HEK293 (cell line): Measurements from ENCODE around the gene RRH.

ENCODE experiments used
- KLF9 ChIP-seq: fragments of 450-650 bp; formaldehyde crosslinking; IDR thresholded peaks from 2 replicates; pipeline ENCODE4 v1.5.1; 2016; ENCODE audit warnings: missing biosample characterization, missing genetic modification characterization, low read depth
- SETDB1 ChIP-seq: IDR thresholded peaks from one replicate; pipeline ENCODE4 v1.6.1; 2017; ENCODE audit warnings: mild to moderate bottlenecking, low read length, moderate library complexity, mixed read lengths; ENCODE audit not compliant: insufficient read length
- ZBTB1 ChIP-seq: fragments of 450-650 bp; formaldehyde crosslinking; IDR thresholded peaks from 2 replicates; pipeline ENCODE4 v1.5.1; 2016; ENCODE audit warnings: missing biosample characterization, missing genetic modification characterization
- ZFP3 ChIP-seq: fragments of 450-650 bp; formaldehyde crosslinking; IDR thresholded peaks from 2 replicates; pipeline ENCODE4 v1.5.1; 2016; ENCODE audit warnings: low read depth, missing biosample characterization, missing genetic modification characterization
- ZNF132 ChIP-seq: fragments of 450-650 bp; formaldehyde crosslinking; IDR thresholded peaks from 2 replicates; pipeline ENCODE4 v1.5.1; 2017; ENCODE audit warnings: missing biosample characterization, missing genetic modification characterization, borderline replicate concordance
- ZNF335 ChIP-seq: fragments of 450-650 bp; formaldehyde crosslinking; conservative IDR thresholded peaks from 2 replicates; pipeline ENCODE4 v1.5.1; 2016; ENCODE audit warnings: missing biosample characterization, missing genetic modification characterization
- ZNF394 ChIP-seq: fragments of 450-650 bp; formaldehyde crosslinking; IDR thresholded peaks from 2 replicates; pipeline ENCODE4 v1.5.1; 2016; ENCODE audit warnings: missing biosample characterization, missing genetic modification characterization, mild to moderate bottlenecking, moderate library complexity, borderline replicate concordance
- ZNF433 ChIP-seq: fragments of 450-650 bp; formaldehyde crosslinking; IDR thresholded peaks from 2 replicates; pipeline ENCODE4 v1.5.1; 2016; ENCODE audit warnings: missing biosample characterization, missing genetic modification characterization, low read depth
- ZNF544 ChIP-seq: fragments of 450-650 bp; formaldehyde crosslinking; IDR thresholded peaks from 2 replicates; pipeline ENCODE4 v1.5.0; 2017; ENCODE audit warnings: missing biosample characterization, missing genetic modification characterization
- ZNF549 ChIP-seq: fragments of 450-650 bp; IDR thresholded peaks from 2 replicates; pipeline ENCODE4 v1.5.1; 2018; ENCODE audit warnings: missing biosample characterization, missing genetic modification characterization, mild to moderate bottlenecking, inconsistent platforms, moderate library complexity
- ZNF555 ChIP-seq: fragments of 450-650 bp; formaldehyde crosslinking; conservative IDR thresholded peaks from 2 replicates; pipeline ENCODE4 v1.5.1; 2017; ENCODE audit warnings: missing biosample characterization, mild to moderate bottlenecking, missing genetic modification characterization, inconsistent platforms
- ZNF585B ChIP-seq: fragments of 450-650 bp; formaldehyde crosslinking; IDR thresholded peaks from 2 replicates; pipeline ENCODE4 v1.5.1; 2016; ENCODE audit warnings: missing biosample characterization, missing genetic modification characterization
- ZNF596 ChIP-seq: fragments of 450-650 bp; IDR thresholded peaks from 2 replicates; pipeline ENCODE4 v1.5.0; 2018; ENCODE audit warnings: missing biosample characterization, mild to moderate bottlenecking, missing genetic modification characterization, moderate library complexity
- ZNF600 ChIP-seq: fragments of 450-650 bp; formaldehyde crosslinking; IDR thresholded peaks from 2 replicates; pipeline ENCODE4 v1.5.1; 2016; ENCODE audit warnings: missing biosample characterization, missing genetic modification characterization
- ZNF677 ChIP-seq: fragments of 450-650 bp; IDR thresholded peaks from 2 replicates; pipeline ENCODE4 v1.5.0; 2018; ENCODE audit warnings: missing biosample characterization, mild to moderate bottlenecking, missing genetic modification characterization, moderate library complexity
- ZNF747 ChIP-seq: fragments of 450-650 bp; formaldehyde crosslinking; IDR thresholded peaks from 2 replicates; pipeline ENCODE4 v1.5.1; 2016; ENCODE audit warnings: missing biosample characterization, missing genetic modification characterization
- ZNF768 ChIP-seq: fragments of 450-650 bp; formaldehyde crosslinking; IDR thresholded peaks from 2 replicates; pipeline ENCODE4 v1.5.1; 2018; ENCODE audit warnings: missing biosample characterization, mild to moderate bottlenecking, missing genetic modification characterization
- ZNF837 ChIP-seq: fragments of 450-650 bp; formaldehyde crosslinking; IDR thresholded peaks from 2 replicates; pipeline ENCODE4 v1.5.1; 2016; ENCODE audit warnings: missing biosample characterization, missing genetic modification characterization
- ZSCAN23 ChIP-seq: fragments of 450-650 bp; formaldehyde crosslinking; IDR thresholded peaks from 2 replicates; pipeline ENCODE4 v1.5.1; 2016; ENCODE audit warnings: missing biosample characterization, missing genetic modification characterization
- TF ChIP-seq, protein P1 (sequence below): fragments of 450-650 bp; formaldehyde crosslinking; IDR thresholded peaks from 2 replicates; pipeline ENCODE4 v1.5.1; 2016; ENCODE audit warnings: missing biosample characterization, missing genetic modification characterization
- TF ChIP-seq, protein P2 (sequence below): fragments of 450-650 bp; formaldehyde crosslinking; IDR thresholded peaks from 2 replicates; pipeline ENCODE4 v1.5.1; 2016; ENCODE audit warnings: missing biosample characterization, missing genetic modification characterization
- TF ChIP-seq, protein P3 (sequence below): fragments of 450-650 bp; formaldehyde crosslinking; IDR thresholded peaks from 2 replicates; pipeline ENCODE4 v1.5.1; 2016; ENCODE audit warnings: missing biosample characterization, missing genetic modification characterization
- TF ChIP-seq, protein P4 (sequence below): fragments of 450-650 bp; formaldehyde crosslinking; IDR thresholded peaks from 2 replicates; pipeline ENCODE4 v1.5.0; 2017; ENCODE audit warnings: missing biosample characterization, missing genetic modification characterization, borderline replicate concordance
- TF ChIP-seq, protein P5 (sequence below): fragments of 450-650 bp; formaldehyde crosslinking; IDR thresholded peaks from 2 replicates; pipeline ENCODE4 v1.5.1; 2017; ENCODE audit warnings: missing biosample characterization, mild to moderate bottlenecking, missing genetic modification characterization, moderate library complexity

The RRH gene

DNA sequence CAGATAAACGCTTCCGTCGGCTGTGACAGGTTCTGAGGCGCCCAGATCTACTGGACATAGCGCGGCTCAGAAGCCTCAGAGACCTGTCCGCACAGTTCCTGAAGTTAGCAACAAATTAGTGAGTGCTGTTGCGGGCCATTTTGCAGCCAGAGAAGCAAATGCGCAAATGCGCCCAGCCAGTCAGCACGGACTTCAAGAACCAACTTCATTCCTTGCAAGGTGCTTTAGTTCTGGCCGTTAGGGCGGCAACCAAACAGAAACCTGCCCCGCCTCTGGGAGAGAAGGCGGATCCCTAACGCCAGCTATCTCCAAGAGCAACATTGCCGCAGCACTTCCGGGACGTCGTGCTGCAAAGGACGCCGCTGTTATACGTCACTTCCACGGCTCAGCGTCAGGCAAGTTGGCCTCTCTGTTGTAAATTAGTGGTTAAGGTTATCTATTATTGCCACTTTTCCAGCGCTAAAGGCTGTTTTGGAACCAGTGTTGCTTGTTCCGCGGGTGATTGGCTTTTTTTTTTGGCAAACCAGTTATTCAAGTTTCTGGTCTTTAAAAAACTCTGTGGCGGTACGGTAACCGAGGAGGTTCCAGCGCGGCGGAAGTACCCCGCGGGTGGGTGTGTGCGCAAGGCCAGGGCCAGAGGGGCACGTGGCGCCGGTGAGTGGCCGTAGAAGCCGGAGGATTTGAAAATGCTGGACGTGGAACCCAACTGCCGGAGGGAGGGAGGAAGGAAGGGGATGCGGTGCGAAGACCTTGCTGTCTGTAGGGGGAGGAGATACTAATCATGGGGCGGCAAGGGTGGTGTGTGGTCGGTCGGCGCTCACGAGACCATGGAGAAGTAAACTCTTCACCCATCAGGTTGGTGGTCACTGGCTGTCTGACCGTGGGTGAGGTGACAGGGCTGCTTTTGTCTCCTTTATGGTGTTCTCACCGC is 12.4 kb upstream of the RRH start, which contains the start of gene GAR1 (continued):
- TF ChIP-seq ZNF544 (no peak), ZNF585B (tag by site-specific recombination) (no peak), ZFP3 (tag by site-specific recombination) (no peak), ZNF132 (tag by site-specific recombination) (no peak), ZNF549 (tag by site-specific recombination) (no peak), ZNF600 (tag by site-specific recombination) (peak; percentile 49; the same call in 1 of the 2 replicates), ZBTB1 (no peak), ZSCAN23 (tag by site-specific recombination) (no peak), ZNF677 (no peak), ZNF837 (no peak), SETDB1 (no peak), ZNF596 (no peak), ZNF555 (no peak), ZNF747 (tag by site-specific recombination) (no peak), ZNF768 (tag by site-specific recombination) (no peak), ZNF433 (tag by site-specific recombination) (no peak), KLF9 (tag by site-specific recombination) (peak; percentile 90), ZNF394 (tag by site-specific recombination) (no peak), ZNF335 (peak; percentile 79)
- TF ChIP-seq, protein P1, sequence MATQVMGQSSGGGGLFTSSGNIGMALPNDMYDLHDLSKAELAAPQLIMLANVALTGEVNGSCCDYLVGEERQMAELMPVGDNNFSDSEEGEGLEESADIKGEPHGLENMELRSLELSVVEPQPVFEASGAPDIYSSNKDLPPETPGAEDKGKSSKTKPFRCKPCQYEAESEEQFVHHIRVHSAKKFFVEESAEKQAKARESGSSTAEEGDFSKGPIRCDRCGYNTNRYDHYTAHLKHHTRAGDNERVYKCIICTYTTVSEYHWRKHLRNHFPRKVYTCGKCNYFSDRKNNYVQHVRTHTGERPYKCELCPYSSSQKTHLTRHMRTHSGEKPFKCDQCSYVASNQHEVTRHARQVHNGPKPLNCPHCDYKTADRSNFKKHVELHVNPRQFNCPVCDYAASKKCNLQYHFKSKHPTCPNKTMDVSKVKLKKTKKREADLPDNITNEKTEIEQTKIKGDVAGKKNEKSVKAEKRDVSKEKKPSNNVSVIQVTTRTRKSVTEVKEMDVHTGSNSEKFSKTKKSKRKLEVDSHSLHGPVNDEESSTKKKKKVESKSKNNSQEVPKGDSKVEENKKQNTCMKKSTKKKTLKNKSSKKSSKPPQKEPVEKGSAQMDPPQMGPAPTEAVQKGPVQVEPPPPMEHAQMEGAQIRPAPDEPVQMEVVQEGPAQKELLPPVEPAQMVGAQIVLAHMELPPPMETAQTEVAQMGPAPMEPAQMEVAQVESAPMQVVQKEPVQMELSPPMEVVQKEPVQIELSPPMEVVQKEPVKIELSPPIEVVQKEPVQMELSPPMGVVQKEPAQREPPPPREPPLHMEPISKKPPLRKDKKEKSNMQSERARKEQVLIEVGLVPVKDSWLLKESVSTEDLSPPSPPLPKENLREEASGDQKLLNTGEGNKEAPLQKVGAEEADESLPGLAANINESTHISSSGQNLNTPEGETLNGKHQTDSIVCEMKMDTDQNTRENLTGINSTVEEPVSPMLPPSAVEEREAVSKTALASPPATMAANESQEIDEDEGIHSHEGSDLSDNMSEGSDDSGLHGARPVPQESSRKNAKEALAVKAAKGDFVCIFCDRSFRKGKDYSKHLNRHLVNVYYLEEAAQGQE (tag by site-specific recombination), result no peak; the same call in 1 of the 2 replicates
- TF ChIP-seq, protein P2, sequence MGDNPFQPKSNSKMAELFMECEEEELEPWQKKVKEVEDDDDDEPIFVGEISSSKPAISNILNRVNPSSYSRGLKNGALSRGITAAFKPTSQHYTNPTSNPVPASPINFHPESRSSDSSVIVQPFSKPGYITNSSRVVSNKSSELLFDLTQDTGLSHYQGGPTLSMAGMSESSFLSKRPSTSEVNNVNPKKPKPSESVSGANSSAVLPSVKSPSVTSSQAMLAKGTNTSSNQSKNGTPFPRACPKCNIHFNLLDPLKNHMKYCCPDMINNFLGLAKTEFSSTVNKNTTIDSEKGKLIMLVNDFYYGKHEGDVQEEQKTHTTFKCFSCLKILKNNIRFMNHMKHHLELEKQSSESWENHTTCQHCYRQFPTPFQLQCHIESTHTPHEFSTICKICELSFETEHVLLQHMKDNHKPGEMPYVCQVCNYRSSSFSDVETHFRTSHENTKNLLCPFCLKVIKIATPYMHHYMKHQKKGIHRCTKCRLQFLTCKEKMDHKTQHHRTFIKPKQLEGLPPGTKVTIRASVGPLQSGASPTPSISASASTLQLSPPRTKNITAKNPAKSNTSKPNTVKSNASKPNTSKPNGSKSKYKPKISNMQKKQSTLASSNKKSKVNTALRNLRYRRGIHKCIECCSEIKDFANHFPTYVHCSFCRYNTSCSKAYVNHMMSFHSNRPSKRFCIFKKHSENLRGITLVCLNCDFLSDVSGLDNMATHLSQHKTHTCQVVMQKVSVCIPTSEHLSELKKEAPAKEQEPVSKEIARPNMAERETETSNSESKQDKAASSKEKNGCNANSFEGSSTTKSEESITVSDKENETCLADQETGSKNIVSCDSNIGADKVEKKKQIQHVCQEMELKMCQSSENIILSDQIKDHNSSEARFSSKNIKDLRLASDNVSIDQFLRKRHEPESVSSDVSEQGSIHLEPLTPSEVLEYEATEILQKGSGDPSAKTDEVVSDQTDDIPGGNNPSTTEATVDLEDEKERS (tag by site-specific recombination), result no peak
- TF ChIP-seq, protein P3, sequence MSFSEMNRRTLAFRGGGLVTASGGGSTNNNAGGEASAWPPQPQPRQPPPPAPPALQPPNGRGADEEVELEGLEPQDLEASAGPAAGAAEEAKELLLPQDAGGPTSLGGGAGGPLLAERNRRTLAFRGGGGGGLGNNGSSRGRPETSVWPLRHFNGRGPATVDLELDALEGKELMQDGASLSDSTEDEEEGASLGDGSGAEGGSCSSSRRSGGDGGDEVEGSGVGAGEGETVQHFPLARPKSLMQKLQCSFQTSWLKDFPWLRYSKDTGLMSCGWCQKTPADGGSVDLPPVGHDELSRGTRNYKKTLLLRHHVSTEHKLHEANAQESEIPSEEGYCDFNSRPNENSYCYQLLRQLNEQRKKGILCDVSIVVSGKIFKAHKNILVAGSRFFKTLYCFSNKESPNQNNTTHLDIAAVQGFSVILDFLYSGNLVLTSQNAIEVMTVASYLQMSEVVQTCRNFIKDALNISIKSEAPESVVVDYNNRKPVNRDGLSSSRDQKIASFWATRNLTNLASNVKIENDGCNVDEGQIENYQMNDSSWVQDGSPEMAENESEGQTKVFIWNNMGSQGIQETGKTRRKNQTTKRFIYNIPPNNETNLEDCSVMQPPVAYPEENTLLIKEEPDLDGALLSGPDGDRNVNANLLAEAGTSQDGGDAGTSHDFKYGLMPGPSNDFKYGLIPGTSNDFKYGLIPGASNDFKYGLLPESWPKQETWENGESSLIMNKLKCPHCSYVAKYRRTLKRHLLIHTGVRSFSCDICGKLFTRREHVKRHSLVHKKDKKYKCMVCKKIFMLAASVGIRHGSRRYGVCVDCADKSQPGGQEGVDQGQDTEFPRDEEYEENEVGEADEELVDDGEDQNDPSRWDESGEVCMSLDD, result no peak
- TF ChIP-seq, protein P4, sequence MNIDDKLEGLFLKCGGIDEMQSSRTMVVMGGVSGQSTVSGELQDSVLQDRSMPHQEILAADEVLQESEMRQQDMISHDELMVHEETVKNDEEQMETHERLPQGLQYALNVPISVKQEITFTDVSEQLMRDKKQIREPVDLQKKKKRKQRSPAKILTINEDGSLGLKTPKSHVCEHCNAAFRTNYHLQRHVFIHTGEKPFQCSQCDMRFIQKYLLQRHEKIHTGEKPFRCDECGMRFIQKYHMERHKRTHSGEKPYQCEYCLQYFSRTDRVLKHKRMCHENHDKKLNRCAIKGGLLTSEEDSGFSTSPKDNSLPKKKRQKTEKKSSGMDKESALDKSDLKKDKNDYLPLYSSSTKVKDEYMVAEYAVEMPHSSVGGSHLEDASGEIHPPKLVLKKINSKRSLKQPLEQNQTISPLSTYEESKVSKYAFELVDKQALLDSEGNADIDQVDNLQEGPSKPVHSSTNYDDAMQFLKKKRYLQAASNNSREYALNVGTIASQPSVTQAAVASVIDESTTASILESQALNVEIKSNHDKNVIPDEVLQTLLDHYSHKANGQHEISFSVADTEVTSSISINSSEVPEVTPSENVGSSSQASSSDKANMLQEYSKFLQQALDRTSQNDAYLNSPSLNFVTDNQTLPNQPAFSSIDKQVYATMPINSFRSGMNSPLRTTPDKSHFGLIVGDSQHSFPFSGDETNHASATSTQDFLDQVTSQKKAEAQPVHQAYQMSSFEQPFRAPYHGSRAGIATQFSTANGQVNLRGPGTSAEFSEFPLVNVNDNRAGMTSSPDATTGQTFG (tag by site-specific recombination), result no peak
- TF ChIP-seq, protein P5, sequence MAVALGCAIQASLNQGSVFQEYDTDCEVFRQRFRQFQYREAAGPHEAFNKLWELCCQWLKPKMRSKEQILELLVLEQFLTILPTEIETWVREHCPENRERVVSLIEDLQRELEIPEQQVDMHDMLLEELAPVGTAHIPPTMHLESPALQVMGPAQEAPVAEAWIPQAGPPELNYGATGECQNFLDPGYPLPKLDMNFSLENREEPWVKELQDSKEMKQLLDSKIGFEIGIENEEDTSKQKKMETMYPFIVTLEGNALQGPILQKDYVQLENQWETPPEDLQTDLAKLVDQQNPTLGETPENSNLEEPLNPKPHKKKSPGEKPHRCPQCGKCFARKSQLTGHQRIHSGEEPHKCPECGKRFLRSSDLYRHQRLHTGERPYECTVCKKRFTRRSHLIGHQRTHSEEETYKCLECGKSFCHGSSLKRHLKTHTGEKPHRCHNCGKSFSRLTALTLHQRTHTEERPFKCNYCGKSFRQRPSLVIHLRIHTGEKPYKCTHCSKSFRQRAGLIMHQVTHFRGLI (tag by site-specific recombination), result 0 out of 2 replicates have a peak, but pooled peaks have one; percentile 36
